NOMO-1 treated with dmso at 0.1 percent for 144 hours (cell line): ENCODE results near the gene PLCB2.

ENCODE experiments used
- DNase-seq: peaks from one replicate; lab custom pipeline; 2025; ENCODE audit not compliant: unreplicated experiment; lab: John Stamatoyannopoulos, UW

The PLCB2 gene

GRCh38 chr15:40342416-40343320, 34.9 kb upstream of the PLCB2 start:
- no peak for DNase-seq

- DNase-seq: peak; percentile 14
These were observed 33.1 kb upstream of the PLCB2 start, which contains the start of gene CCDC9B for GRCh38 chr15:40340740-40341400. Gene CCDC9B (minus strand): TSS chr15:40340939. CDS start chr15:40340819, 120 bp downstream.

GRCh38 chr15:40340038-40340739, 32.5 kb upstream of the PLCB2 start:
- DNase-seq: no peak

GRCh38 chr15:40339621-40339945, 31.8 kb upstream of the PLCB2 start:
- DNase-seq: no peak

- no peak for DNase-seq
These were observed 31.3 kb upstream of the PLCB2 start for GRCh38 chr15:40338921-40339620.

- peak; percentile 68 for DNase-seq
These were observed 30.4 kb upstream of the PLCB2 start for GRCh38 chr15:40338041-40338657.

GRCh38 chr15:40337597-40337996, 29.9 kb upstream of the PLCB2 start:
- DNase-seq: no peak

- no peak for DNase-seq
These were observed 29.0 kb upstream of the PLCB2 start for GRCh38 chr15:40336744-40337122.

- DNase-seq: no peak
These were observed 28.4 kb upstream of the PLCB2 start for GRCh38 chr15:40335938-40336743.

- no peak for DNase-seq
These were observed 27.4 kb upstream of the PLCB2 start for GRCh38 chr15:40334941-40335795.

GRCh38 chr15:40334541-40334940, 26.8 kb upstream of the PLCB2 start:
- no peak for DNase-seq

- peak; percentile 84 for DNase-seq
These were observed 26.3 kb upstream of the PLCB2 start for GRCh38 chr15:40333922-40334492.

GRCh38 chr15:40332113-40332781, 24.5 kb upstream of the PLCB2 start:
- no peak for DNase-seq

GRCh38 chr15:40331637-40332036, 23.9 kb upstream of the PLCB2 start:
- no peak for DNase-seq

- DNase-seq: no peak
These were observed 23.3 kb upstream of the PLCB2 start for GRCh38 chr15:40331026-40331425.

- DNase-seq: no peak
These were observed 22.7 kb upstream of the PLCB2 start for GRCh38 chr15:40330368-40330836.

GRCh38 chr15:40329804-40330203, 22.1 kb upstream of the PLCB2 start:
- DNase-seq: no peak

- DNase-seq: no peak
These were observed 21.0 kb upstream of the PLCB2 start for GRCh38 chr15:40328751-40329150.
